ENCODE results near the gene PLPPR1.
A peak's percentile ranks its signal among the peaks of the same experiment; 100 is the strongest.

Gene PLPPR1

DNA sequence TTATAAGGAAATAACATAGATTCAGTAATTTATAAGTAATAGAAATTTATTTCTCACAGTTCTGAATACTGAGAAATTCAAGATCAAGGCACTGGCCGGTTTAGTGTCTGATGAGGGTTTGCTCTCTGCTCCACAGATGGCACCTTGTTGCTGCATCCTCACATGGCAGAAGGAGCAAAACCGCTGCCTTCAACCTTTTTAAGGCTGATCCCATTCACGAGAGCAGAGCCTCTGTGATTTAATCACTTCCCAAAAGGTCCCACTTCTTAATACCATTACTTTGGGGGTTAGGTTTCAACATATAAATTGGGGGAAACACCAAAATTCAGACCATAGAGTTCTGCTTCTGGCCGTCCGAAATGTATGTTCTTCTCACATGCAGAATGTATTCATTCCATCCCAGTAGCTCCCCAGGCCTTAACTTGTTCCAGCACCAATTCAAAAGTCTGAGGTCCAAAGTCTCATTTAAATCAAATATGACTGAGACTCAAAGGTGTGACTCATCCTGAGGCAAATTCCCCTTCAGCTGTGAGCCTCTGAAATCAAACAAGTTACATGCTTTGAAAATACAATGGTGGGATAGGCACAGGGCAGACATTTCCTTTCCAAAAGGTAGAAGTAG lies 325.7 kb downstream of the PLPPR1 start:
- no peak for DNase-seq

DNA sequence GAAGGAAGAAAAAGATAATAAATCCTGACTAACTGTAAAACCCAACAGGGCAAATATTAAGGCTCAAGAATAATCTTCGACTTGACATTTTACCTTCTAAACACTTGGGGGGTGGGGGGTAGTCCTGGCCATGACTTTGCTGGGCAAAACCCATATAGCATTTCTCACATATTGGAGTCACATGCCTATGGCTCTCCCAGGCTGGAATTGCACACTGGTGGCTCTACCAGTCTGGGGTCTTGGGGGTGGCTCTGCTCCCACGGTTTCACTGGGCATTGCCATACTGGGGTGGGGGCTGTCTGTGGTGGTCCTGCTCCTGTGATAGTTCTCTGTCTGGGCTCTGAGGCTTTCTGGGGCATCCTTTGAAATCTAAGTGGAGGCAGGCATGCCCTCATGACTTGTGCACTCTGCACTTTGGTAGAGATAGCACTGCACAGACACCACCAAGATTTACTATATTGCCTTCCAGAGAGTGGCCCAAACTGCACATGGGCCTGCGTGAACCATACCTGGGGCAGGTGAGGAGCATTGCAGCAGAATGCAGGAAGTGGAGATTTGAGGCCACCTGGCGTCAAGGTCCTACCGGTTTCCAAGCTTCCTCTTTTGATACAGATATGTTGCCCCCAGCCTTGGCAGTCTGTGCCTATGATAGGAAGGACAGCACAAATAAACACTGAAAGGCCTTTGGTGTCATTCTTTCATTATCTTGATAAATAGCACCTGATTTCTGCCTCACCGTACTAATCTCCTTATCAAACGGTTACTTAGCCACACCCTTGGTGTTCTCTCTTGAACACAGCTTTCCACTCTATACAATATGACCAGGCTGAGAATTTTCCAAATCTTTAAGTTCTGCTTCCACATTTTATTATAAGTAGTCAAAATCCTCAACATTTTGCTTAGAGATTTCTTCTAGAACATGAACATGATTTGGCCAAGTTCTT lies 326.5 kb downstream of the PLPPR1 start:
- no peak for DNase-seq

DNA sequence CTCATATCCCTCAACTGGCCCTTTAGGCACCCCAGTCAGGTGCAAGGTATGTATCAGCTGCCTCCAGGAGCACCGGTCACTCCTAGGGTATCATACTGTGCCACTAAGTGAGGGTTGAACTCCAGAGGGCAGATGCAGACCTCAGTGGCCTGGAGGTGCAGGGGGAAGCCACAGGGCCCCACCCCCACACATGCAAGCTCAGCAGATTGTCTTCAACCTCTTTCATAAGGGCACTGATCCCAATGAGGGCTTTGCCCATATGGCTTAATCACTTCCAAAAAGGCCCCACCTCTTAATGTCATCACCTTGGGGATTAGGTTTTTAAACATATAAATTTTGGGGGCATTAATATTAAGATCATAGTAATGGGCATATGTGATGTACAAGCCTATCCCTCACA lies 328.1 kb downstream of the PLPPR1 start:
- DNase-seq, result no peak

DNA sequence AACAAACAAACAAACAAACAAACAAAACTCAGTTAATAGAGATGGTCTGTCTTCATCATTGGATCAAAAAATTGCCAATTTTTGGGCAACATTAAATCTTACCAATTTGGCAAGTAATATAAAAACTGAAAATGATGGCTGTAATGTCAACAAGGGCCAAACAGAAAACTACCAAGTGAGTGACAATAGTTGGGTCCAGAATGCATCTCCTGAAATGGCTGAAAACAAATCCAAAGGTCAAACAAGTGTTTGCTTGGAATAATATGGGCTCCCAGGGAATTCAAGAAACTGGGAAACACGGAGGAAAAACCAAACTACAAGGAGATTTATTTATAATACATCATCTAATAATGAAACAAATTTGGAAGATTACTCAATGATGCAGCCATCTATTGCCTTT lies 331.2 kb downstream of the PLPPR1 start:
- DNase-seq, result no peak

DNA sequence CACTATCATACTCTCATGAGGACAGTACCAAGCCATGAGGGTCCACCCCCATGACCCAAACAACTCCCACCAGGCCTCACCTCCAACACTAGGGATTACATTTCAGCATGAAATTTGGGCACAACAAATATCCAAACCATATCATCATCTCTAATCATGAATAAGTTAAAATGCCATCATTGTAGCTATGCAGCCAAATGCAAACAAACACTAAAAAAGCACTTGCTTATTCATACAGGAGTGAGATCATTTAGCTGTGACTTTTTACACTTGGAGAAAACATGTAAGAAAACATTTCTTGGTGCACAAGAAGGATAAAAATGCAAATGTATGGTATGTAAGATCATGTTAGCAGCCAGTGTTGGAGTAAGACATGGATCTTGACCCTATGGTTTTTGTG lies 332.1 kb downstream of the PLPPR1 start:
- no peak for DNase-seq

DNA sequence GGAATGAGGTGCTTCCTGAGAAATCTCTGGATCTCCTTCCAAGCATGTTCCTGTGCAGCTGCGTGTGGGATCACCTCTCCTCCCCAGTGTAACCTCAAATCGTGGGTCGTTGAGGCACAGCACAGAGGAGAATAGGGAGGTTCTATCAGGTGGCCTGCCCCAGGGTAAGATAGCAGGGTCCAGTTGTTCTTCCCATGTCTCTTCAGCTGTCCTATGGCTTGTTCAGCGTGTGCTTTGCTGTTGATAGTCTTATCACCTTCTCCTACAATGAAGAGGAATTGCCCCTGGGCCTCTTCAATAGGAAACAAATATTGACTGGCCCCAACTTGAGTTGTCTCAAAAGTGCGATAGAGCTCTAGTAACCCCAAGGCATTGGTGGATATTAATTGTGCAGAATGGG lies 333.9 kb downstream of the PLPPR1 start:
- DNase-seq, result no peak

DNA sequence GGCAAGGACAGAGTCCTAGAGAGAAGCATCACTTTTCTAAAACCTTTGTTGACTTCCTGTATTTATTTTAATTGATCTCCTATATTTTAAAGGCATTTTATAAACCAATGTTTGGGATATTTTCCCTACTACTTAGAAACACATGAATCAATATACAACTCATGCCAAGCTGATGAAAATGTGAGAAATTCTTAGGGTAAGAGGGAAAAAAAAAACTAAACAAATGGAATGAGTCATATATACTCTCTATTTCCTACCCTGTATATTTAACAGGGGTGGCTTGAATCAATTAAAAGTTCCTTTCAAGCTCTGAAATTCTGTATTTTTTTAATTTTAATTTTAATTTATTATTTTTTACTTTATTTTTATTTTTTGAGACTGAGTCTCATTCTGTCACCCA lies 336.7 kb downstream of the PLPPR1 start:
- DNase-seq, result peak; percentile 69

DNA sequence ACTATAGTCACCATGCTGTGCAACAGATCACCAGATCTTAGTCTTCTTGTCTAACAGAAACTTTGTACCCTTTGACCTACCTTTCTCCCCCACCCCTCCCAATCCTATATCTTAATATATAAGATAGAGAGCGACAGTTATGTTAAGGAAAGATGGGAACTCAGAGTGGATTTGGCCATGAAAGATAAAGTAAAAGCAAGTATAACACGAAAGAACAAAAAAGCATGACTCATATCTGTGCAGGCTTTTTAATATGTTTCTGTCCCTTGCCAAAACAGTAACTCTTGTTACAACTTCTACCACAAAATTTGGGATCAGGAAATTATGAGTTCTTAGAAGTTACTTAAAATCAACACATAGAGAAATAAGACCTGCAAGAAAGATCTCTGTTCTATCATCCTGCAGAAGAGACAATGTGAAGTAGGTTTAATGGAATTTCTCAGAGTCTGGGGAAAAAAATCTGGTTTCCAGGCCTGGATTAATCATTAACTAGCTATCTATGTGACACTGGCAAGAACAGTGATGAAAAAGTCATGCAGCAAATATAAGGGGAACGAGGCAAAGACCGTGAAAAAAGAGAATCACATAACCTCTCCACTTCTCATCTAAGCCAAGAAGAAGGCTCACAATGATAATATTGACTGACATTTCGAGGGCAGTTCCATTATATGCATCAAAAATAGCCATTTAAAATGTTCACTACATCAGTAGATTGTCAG lies 337.7 kb downstream of the PLPPR1 start:
- peak; percentile 66 for DNase-seq

DNA sequence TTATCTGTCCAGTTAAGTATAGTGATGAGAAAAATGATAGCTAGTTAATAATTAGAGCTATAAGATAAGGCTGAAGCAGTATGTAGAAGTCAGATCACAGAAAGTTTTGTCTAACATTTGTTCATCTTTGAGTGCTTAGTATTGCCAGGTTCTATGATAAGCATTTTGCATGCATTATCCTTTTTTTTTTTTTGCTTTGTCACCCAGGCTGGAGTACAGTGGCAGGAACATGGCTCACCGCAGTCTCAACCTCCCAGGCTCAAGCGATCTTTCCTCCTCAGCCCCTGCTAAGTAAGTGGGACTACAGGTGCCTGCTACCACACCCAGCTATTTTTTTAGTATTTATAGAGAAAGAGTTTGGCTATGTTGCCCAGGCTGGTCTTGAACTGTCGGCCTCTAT lies 338.8 kb downstream of the PLPPR1 start:
- no peak for DNase-seq

DNA sequence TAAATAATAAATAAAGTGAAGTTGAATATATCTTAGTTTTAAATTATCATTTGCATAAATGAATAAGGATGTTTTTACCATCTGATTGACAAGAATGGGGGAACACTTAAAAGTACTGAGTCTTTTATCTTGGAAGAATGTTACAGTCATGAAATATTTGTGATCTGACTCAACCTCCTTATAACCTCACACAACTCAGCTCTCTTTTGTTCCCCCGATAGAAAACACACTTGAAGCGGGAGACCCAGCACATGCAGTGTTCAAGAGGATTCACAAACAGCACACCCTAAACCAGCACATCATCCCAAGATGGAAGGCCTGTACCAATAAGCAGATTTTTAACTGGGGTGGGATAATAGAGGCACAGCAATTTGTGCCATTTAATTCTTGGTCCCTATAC lies 340.8 kb downstream of the PLPPR1 start:
- DNase-seq, result peak; percentile 63

DNA sequence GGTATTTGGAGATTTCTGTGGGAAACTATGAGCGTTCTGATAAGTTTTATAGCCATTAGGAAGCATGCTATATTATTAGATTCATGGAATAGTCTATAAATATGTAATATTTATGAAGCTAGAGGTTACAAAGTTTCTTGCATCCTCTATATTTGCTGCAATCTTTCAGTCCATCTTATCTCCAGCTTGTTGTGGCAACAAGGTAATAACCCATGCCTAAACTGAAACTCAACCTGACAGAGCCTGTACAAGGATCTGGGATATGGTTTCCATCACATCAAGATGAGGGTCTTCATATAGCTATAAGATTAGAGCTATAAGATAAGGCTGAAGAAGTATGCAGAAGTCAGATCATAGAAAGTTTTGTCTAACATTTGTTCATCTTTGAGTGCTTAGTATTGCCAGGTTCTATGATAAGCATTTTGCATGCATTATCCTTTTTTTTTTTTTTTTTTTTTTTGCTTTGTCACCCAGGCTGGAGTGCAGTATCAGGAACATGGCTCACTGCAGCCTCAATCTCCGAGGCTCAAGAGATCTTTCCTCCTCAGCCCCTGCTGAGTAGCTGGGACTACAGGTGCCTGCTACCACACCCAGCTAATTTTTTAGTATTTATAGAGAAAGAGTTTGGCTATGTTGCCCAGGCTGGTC lies 341.5 kb downstream of the PLPPR1 start:
- no peak for DNase-seq

DNA sequence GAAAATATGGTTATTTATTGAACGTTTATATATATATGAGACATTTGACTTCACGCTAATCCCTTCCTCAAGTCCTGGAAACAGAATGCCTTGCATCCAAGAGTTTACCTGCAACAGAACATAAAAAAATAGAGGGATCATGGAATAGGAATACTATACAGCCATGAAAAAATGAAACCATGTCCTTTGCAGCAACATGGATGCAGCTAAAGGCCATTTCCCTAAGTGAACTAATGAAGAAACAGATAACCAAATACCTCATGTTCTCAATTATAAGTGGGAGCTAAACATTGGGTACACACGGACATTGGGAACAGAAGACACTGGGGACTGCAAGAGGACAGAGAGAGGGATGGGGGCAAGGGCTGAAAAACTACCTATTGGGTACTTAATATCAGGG lies 343.3 kb downstream of the PLPPR1 start:
- DNase-seq, result no peak

DNA sequence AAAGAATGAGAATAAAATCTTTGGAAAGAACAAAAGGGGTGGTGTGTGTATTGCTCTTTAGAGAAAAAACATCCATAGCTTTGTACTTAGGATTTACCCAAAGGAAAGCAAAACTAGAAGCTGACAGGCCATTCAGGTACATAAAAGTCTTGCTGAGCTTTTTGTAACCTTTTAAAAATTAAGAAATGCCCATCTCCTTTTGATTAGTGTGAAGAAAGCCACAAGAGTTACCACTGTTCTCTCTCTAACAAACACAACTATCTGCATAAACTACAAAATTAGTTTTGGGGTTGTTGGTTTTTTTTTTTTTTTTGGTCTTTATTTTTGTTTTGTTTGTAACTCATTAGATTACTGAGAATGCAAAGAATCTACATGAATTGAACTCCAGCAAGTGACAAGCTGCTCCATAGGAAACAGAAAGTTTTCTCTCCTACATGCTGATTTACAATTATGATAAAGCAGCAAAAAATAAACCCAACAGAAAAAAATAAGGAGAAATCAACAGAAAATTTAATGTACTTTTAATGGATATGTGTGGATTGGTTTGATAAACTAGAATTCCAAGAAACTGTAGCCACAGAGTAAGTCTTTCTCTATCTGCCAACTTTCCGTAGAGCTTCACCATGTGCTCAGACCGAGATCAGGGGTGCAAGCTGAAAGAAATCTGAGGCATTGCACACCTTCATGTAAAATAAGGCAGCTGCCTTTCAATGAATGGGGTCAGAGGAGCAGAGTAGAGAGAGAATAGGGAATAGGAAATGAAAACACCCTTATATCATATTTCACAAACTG lies 344.0 kb downstream of the PLPPR1 start:
- no peak for DNase-seq
